GM10266 (cell line): Measurements from ENCODE around the gene RIMBP2.

ENCODE experiments used
- DNase-seq: peaks from one replicate; pipeline ENCODE4 v3.0.0; 2012; ENCODE audit errors: extremely low spot score
- TF ChIP-seq, protein P1 (sequence below): IDR thresholded peaks from 2 replicates; pipeline ENCODE4 v1.5.1; 2012; ENCODE audit warnings: mild to moderate bottlenecking, low read depth; ENCODE audit not compliant: control insufficient read depth, insufficient read depth; ENCODE audit errors: missing control alignments

Gene RIMBP2

DNA sequence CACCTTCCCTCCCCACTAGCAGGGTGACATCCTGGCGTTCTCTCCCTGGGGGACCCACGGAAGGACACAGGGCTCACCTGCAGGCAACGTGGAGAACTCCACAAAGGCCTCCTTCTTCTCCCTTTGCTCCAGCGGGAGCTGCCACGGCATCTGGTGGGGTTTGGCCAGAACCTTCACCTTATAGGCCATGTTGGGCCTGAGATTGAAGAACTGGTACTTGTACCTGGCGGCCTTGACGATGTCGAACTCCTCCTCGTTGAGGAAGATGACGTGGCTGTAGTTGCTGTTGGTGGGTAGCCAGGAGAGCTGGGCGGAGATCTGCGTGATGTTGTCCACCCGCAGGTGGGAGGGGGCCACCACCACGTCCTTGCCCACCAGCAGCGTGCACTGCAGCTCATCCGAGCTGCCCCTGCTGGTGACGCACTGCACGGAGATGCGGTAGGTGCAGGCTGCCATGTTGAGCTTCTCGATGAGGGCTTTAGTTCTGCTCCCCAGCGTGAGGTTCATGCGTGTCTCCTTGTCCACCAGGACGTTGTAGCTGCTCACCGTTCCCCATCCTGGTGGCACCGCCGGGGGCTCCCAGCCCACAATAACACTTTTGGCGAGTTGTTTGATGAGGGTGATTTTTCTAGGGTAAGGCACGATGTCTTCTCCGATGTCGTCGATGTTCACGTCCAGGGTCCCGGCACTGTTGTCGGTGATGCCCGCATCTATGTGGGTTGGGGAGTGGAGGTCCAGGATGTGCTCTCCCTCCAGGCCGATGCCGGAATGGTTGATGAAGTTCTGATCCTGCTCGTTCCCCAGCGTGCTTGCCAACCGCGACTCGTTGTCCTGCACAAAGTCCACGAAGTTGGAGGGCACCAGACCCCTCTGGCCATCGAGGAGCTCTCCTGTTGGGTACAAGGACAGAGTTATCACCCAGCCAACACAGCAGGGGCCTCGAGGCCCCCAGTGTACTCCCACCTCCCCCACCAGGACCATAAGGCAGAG lies 274.0 kb downstream of the RIMBP2 start:
- TF ChIP-seq, protein P1, sequence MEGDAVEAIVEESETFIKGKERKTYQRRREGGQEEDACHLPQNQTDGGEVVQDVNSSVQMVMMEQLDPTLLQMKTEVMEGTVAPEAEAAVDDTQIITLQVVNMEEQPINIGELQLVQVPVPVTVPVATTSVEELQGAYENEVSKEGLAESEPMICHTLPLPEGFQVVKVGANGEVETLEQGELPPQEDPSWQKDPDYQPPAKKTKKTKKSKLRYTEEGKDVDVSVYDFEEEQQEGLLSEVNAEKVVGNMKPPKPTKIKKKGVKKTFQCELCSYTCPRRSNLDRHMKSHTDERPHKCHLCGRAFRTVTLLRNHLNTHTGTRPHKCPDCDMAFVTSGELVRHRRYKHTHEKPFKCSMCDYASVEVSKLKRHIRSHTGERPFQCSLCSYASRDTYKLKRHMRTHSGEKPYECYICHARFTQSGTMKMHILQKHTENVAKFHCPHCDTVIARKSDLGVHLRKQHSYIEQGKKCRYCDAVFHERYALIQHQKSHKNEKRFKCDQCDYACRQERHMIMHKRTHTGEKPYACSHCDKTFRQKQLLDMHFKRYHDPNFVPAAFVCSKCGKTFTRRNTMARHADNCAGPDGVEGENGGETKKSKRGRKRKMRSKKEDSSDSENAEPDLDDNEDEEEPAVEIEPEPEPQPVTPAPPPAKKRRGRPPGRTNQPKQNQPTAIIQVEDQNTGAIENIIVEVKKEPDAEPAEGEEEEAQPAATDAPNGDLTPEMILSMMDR, result no peak
- no peak for DNase-seq

DNA sequence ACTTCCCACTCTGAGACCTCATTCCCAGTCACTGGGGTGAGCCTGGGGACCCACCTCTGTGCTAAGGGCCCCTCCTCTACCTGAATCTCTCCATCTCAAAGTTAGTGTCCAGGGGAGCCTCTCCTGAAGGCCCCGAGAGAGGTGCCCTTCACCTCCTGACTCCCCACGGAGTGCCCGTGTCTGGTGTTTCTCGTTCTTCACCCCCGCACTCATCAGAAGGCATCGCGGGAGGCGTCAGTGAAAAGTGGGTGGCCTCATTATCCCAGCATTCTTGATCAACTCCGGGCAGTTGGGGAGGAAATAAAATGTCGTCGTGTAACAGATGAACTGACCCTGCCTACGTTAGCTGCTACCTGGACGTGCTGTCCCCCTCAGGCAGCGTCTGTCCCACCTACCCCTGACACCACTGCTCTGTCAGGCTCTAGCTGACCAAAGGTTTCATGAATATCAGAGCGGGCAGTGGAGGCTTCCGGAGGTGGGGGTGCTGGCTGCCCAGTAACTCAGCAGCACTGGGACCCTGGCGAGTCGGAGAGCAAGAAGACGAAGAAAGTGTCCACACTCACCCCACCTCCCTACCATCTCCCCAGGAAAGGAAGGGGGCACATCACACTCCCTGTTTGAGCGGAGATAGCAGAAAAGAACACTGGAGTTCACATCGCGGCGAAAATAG lies 275.6 kb downstream of the RIMBP2 start:
- TF ChIP-seq, protein P1, result no peak
- DNase-seq, result no peak

DNA sequence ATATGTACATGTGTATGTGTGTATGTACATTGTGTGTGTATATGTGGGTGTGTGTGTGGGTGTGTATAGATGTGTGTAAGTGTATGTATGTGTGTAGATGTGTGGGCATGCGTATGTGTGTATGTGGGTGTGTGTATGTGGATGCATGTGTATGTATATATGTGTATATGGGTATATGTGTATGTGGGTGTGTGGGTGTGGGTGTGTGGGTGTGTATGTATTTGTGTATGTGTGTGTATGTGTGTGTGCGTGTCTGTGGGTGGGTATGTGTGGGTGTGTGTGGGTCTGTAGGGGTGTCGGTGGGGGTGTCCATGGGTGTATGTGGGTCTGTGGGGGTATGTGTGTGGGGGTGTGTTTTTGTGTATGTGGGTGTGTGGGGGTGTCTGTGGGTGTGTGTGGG lies 276.8 kb downstream of the RIMBP2 start:
- DNase-seq, result no peak
- TF ChIP-seq, protein P1, result no peak

DNA sequence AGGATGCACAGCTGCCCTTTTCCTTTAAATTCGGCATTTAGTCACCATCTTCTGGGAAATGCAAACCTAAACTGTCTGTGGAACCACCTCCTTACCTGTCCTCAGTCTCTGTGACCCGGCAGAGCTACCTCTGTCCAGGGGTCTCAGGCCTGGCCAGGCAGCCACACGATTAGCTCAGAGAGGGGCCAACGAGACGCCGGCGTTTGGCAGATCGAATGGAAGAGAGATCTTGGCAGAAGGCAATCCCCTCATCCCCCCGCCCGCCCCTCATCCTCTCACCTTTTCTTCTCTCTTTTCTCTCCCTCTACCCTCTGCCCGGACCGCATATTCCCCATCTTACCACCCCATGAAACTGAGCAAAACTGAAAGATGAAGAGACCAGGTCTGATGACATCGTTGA lies 277.4 kb downstream of the RIMBP2 start:
- TF ChIP-seq, protein P1, result no peak

DNA sequence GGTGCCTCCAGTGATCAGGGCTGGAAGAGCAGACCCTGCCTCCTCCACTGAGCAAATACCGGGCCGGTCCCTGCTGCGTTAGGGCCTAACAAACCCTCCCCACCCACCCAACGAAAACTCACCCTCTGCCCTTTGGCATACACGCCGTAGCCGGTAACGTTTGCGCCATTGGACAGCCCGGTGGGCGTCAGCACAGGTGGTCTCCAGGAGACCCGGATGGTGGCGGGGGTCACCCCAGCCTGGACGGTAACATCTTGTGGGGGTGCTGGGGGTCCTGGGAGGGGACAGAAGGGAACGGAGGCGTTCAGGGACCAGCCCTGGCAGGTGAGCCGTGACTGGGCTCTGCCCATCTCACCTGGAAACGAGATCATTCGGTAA lies 277.9 kb downstream of the RIMBP2 start:
- DNase-seq, result no peak
- TF ChIP-seq, protein P1, result no peak

More for the DNA sequence above, 277.4 kb downstream of the RIMBP2 start:
- DNase-seq, result no peak

DNA sequence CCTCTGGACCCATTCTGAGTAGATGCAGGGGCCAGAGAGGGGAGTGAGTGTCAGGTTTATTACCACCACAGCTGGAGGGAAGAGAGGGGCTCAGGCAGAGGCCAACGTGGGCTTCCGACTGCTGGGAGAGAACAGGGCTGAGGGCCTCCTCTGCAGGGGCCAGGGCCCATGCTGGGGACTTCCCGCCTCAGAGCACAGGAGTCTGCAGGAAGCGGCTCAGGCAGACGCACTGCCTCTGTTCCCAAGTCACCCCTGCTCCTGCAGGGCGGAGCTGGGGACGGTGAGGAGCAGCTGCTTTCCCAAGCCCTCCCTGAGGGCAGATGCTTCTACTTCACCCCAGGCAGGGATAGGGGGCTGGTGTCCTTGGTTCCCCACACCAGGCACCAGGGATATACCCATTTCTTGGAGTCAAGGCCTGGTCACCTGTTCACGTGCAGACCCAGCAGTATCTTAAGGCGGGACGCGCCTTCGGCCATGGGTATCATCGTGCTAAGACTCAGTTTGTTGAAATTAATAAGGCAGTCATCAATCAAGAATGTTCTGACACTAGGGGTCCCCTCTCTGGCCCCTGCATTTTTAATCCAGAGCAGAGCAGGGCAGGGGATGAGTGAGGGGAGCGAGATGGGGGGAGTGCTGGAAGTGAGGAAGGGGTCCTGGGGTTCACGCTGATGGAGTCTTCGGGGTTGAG lies 278.4 kb downstream of the RIMBP2 start:
- TF ChIP-seq, protein P1, result no peak
- DNase-seq, result no peak
